Stimulated activated memory B cell treated with anti-CD40 and anti-IgM and Interleukin-4, amounts not matched to agents 10 μg/mL and 1 μg/mL and 100 μg/mL, for 72 hours (primary cell): ENCODE results near the gene LEMD1.

Experiments used
- ATAC-seq: fragments of 150-1000 bp; cut with Tn5 transposase; 2 replicates; pipeline ENCODE4 v1.10.0; 2021
- H3K27ac Mint-ChIP-seq: one replicate; pipeline ENCODE4 v1.8.0; 2022; ENCODE audit warnings: mild to moderate bottlenecking, mixed read lengths
- H3K27me3 Mint-ChIP-seq: one replicate; pipeline ENCODE4 v1.8.0; 2022; ENCODE audit warnings: mixed read lengths
- H3K36me3 Mint-ChIP-seq: one replicate; pipeline ENCODE4 v1.8.0; 2022; ENCODE audit warnings: mixed read lengths
- H3K4me1 Mint-ChIP-seq: one replicate; pipeline ENCODE4 v1.8.0; 2022; ENCODE audit warnings: mixed read lengths
- H3K4me3 Mint-ChIP-seq: one replicate; pipeline ENCODE4 v1.8.0; 2022; ENCODE audit warnings: mild to moderate bottlenecking, moderate library complexity, mixed read lengths
- H3K9me3 Mint-ChIP-seq: one replicate; pipeline ENCODE4 v1.8.0; 2022; ENCODE audit warnings: mixed read lengths

Gene LEMD1, protein sequence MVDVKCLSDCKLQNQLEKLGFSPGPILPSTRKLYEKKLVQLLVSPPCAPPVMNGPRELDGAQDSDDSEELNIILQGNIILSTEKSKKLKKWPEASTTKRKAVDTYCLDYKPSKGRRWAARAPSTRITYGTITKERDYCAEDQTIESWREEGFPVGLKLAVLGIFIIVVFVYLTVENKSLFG

DNA sequence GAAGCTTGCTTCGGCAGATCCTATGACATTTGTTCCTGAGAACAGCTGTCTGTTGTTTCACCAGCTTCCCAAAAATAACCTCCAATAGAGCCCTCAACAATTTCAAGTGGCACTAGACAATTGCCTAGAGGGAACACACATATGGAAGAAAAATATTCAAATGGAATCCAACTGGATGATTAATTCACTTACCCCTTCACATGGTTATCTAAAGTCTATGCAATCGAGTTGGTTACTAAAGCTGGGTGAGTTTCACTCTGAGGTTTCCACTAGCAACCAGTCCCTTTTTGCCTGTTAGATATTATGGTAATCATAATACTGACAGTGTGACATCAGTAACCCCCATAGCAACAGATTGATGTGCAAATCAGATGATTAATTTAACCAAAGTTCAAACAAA is at the start of gene LEMD1:
Gene LEMD1 (minus strand): TSS at position 259 of the 400 bp plus-strand sequence. CDS start 1,520 bp downstream, outside the sequence.
- Mint-ChIP-seq H3K27ac (no peak within 1 kb of the TSS), H3K4me3 (no peak within 1 kb of the TSS), H3K9me3 (no peaks in the 10 kb centered on the region), H3K36me3 (no peaks in the 10 kb centered on the region), H3K4me1 (peaks cover 6% of the 10 kb centered on the region), H3K27me3 (no peaks in the 10 kb centered on the region)
- no peak for ATAC-seq

DNA sequence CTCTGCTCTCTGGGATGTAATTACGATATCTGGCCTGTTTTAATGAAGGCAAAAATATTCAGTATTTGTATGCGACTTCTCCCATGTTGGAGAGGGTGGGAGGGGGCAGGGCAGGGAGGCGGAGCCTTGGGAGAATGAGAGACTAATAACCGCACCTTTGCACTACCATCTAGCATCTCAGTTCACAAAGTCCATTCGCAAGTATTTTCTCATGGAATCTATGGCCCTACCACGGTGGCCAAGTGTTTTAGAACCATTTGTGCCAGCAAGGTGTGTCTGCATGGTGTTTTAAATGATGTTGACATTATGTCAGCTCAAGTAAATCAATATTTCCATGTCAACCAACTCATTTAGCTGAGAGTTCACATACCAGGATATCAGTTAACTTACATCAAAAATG is 48.3 kb upstream of the LEMD1 start:
- peaks cover 69% of the 10 kb centered on the region for H3K27me3 Mint-ChIP-seq
- no peak for ATAC-seq
- no peak overlapping the region for H3K4me3 Mint-ChIP-seq
- H3K9me3 Mint-ChIP-seq = peaks cover 11% of the 10 kb centered on the region
- H3K4me1 Mint-ChIP-seq = peaks cover 10% of the 10 kb centered on the region
- peaks cover 7% of the 10 kb centered on the region for H3K36me3 Mint-ChIP-seq
- H3K27ac Mint-ChIP-seq = no peak overlapping the region

DNA sequence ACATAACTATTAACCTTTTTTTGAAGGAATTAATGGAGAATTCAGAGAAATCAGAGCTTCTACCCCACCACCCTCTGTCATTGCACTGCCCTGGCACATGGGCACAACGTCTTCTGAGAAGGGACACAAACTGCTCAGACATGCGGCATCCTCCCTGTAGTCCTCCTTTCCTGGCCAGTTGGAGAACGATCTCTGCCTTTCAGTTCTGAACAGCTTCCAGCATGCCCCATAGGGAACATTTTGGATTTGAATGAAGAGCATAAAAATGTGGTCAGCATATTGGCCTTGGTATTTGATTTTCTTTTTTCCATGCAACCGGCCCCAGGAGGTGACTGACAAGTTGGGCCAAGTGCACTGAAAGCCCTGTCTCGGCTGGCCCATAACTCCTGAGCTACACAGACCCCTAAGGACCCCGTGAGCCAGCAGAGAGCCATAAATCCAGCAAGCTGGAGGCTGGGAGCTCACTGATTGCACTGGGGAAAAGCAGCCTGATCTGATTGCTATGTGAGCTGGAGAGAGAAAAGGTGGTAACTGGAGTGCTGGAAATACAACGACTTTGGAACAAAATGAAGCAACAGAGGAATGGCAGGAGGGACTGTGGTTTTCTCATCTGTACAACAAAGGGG is 44.9 kb upstream of the LEMD1 start:
- Mint-ChIP-seq H3K4me3 (no peak overlapping the region), H3K4me1 (no peaks in the 10 kb centered on the region), H3K27me3 (peaks cover 36% of the 10 kb centered on the region), H3K36me3 (no peaks in the 10 kb centered on the region), H3K9me3 (no peaks in the 10 kb centered on the region), H3K27ac (no peak overlapping the region)
- no peak for ATAC-seq

DNA sequence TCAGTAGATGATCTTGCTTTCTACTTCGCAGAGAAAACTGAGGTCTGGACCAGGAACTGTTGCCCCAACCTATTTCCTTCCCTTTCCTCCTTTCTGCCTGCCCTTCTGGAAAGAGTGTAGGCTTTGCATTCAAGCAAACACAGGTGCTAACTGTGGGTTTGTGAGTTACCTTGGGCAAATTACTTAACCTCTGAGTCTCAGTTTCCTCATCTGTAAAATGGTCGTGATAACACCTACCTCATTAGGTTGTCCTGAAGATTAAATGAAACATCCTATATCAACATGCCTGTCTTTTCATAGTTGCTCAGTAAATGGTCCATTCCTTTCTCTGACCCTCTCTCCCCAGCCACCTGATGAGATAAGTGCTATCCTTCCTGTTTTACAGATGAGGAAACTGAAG is 43.5 kb upstream of the LEMD1 start:
- Mint-ChIP-seq H3K4me3 (no peak overlapping the region), H3K36me3 (no peaks in the 10 kb centered on the region), H3K27me3 (peaks cover 33% of the 10 kb centered on the region), H3K4me1 (no peaks in the 10 kb centered on the region), H3K9me3 (no peaks in the 10 kb centered on the region), H3K27ac (no peak overlapping the region)
- no peak for ATAC-seq

DNA sequence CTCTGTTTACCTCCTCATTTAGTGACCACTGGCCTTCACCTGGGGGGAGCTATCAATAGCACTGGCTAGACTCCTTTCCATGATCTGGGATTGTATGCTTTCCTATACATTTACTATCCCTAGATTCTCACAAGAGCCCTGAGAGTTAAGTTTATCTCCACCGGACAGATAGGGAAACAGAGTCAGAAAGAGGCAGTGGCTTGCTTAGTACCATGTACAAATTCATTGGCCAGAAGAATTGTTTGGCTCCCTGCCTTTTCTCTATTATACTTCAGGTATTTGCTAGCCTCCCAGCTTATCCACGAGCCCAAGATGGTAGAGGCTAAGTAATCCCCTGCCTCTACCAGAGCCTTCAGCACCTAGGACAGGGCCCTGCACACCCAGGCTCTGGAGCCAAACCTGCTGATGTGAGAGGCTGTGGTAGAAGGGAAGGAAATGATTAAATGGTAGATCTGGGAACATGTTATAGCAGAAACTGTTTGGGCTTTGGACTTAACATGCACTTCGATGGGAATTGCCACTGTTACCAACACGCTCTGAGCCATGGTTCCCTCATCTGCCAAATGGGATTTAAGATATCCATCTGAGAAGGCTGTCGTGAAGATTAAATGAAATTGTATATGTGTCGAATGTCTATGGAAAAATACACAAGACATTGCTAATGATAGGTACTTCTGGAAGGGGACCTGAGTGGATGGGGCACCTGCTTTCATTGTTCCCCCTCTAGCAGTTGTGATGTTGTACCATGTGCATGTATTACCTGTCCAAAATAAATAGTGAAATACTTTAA is 37.1 kb upstream of the LEMD1 start:
- Mint-ChIP-seq H3K4me3 (no peak overlapping the region), H3K9me3 (no peaks in the 10 kb centered on the region), H3K4me1 (peaks cover 12% of the 10 kb centered on the region), H3K27me3 (peaks cover 63% of the 10 kb centered on the region), H3K27ac (no peak overlapping the region), H3K36me3 (no peaks in the 10 kb centered on the region)
- no peak for ATAC-seq

DNA sequence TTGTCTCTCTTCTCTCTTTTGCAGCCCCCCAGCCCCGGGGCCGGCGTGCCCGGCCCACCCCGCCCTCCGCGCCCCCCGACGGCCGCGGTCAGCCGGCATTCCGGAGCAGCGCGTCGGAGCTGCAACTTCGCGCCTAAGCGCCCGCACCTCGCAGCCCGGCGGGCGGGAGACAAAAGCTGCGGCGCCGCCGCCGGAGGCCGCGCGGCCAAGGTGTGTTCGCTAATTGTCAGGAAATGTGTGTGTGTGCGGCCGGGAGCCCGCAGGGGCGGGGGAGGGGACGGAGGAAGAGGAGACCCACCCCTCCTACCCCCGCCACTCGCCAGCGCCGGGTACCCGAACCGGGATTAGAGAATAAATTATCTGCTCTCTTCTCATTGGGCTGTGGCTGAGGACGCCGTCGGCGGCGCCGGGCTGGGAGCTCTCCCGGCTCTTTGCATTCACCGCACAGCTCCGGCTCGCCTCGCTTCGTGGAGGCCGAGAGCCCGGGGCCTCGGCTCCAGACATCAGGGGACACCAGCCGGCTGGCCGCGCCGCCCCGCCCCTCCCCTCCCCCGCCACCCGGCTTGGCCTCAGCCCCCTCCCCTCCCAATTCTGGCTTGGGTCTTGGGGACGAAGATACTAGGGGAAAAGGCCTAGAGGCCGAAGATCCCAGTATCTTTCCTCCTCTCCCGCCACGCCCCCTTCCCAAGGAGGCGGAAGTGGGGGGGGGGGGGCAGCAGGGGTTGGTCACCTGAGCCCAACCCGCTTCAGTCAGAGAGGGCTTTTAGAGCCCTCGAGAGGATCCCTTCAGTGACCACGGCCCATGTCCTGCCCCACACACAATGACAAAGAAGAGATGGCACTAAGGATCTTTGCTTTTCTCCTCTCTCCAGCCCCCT is 35.3 kb upstream of the LEMD1 start:
- peak overlapping the region; percentile 74 for H3K4me3 Mint-ChIP-seq
- peaks cover 12% of the 10 kb centered on the region for H3K4me1 Mint-ChIP-seq
- ATAC-seq = no peak
- H3K27me3 Mint-ChIP-seq = peaks cover 81% of the 10 kb centered on the region
- no peaks in the 10 kb centered on the region for H3K36me3 Mint-ChIP-seq
- no peaks in the 10 kb centered on the region for H3K9me3 Mint-ChIP-seq
- no peak overlapping the region for H3K27ac Mint-ChIP-seq

DNA sequence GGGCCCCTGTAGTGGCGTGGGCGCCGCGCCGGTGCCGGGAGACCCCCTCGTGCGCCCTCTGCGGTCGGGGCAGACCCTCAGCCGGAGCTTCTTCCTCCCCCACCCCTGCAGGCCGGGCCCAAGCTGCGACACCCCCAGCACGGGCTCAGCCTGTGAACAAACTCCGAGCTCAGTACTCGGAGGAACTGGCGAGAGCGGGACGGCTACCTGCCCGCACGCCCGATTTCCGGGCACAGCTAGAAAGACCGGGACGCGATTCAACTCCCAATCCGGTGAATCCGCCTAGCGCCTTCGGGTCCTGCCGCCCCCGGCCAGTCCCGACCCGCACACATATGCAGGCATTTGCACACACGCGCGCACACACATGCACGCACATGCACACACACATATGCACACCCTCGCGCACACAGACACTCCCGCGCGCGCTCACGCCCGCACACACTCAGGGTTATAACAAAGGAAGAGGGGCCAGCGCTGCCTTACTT is 34.6 kb upstream of the LEMD1 start:
- ATAC-seq = no peak
- peaks cover 88% of the 10 kb centered on the region for H3K27me3 Mint-ChIP-seq

DNA sequence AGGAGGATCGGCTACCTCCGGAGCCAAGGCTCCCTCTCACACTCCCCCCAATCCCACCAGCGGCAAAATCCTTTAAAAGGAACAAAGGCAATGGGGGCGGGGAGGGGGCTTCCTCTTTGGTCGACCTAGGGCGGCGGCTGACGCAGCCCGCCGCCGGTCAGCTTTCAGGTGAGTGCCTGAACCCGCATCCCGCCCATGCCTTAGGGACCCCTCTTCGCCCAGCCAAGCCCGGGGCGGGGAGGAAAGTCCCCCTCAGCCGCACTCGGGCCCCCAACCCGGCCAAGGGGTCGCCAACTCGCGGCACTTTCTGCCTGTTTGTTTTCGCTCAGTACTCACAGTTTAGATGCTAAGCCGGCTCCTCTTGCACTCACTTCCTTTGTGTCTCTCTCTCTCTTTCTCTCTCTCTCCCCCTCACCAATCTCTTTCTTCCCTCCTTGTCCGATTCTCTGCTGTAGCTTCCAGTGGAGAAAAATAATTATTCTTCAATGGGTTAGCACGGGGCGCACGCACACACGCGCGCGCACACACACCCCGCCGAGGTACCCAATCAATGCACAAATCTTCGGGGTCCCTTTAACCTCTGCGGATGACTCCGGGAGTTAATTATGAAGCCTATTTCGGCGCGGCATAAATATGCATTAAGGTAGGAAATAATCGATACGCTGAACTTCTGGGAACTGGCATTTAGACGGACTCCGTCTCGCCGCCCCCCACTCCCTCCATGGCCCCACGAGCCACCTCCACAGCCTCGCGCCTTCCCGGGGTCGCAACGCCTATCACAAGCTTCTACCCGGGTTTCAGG is 33.9 kb upstream of the LEMD1 start, which contains the start of gene BLACAT1:
Gene BLACAT1 (minus strand): TSS at position 465 of the 802 bp plus-strand sequence.
- H3K4me3 Mint-ChIP-seq = peak within 1 kb of the TSS; percentile 74
- H3K9me3 Mint-ChIP-seq = no peaks in the 10 kb centered on the region
- peaks cover 95% of the 10 kb centered on the region for H3K27me3 Mint-ChIP-seq
- peaks cover 12% of the 10 kb centered on the region for H3K4me1 Mint-ChIP-seq
- no peak within 1 kb of the TSS for H3K27ac Mint-ChIP-seq
- ATAC-seq = no peak
- H3K36me3 Mint-ChIP-seq = no peaks in the 10 kb centered on the region

More for the DNA sequence above, 34.6 kb upstream of the LEMD1 start:
- Mint-ChIP-seq H3K27ac (no peak overlapping the region), H3K9me3 (no peaks in the 10 kb centered on the region), H3K36me3 (no peaks in the 10 kb centered on the region), H3K4me1 (peaks cover 12% of the 10 kb centered on the region), H3K4me3 (peak overlapping the region; percentile 74)

DNA sequence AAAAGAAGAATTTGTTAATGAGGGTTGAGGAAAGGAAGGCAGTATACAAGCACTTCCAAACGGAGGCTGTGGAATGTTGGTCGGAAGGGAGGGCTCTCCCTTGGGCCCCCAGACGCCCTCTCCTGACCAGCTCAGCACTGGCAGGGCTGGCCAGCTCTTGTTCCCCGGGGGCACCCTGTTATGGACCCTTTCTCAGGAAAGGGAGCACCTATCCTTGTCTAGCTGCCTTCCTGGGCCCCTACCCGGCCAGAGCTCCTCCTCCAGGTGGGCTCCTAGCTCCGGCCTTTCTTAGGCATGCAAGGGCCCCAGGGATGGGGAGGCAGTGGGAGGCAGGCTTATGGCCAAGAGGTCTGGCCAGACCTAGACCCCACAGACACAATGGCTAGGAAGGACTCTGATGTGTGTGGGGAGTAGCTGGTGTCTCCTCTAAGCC is 33.1 kb upstream of the LEMD1 start:
- ATAC-seq = no peak
- H3K4me3 Mint-ChIP-seq = no peak overlapping the region
- peaks cover 95% of the 10 kb centered on the region for H3K27me3 Mint-ChIP-seq
- H3K9me3 Mint-ChIP-seq = no peaks in the 10 kb centered on the region
- H3K36me3 Mint-ChIP-seq = no peaks in the 10 kb centered on the region
- no peak overlapping the region for H3K27ac Mint-ChIP-seq
- peaks cover 12% of the 10 kb centered on the region for H3K4me1 Mint-ChIP-seq

DNA sequence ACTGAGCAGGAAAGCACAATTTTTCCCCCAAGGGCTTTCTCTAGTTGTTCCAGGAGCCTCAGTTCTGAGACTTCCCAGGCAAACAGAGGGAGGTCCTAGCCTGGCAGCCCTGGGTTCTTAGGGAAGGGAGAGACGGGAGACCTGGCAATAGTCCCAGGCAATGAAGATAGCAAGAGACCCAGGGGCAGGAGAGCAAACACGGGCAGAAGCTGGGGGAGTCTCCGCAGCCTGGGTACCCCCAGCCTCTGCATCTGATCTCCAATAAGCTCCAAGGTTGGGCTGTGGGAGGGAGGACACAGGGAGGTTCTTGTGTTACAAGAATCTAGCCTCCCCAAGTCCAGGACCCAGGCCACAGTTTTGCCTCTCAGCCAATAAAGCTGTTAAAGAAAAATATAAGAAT is 31.6 kb upstream of the LEMD1 start:
- H3K9me3 Mint-ChIP-seq = no peaks in the 10 kb centered on the region
- H3K4me1 Mint-ChIP-seq = peaks cover 18% of the 10 kb centered on the region
- ATAC-seq = no peak
- no peak overlapping the region for H3K4me3 Mint-ChIP-seq
- no peak overlapping the region for H3K27ac Mint-ChIP-seq
- no peaks in the 10 kb centered on the region for H3K36me3 Mint-ChIP-seq
- peaks cover 82% of the 10 kb centered on the region for H3K27me3 Mint-ChIP-seq

DNA sequence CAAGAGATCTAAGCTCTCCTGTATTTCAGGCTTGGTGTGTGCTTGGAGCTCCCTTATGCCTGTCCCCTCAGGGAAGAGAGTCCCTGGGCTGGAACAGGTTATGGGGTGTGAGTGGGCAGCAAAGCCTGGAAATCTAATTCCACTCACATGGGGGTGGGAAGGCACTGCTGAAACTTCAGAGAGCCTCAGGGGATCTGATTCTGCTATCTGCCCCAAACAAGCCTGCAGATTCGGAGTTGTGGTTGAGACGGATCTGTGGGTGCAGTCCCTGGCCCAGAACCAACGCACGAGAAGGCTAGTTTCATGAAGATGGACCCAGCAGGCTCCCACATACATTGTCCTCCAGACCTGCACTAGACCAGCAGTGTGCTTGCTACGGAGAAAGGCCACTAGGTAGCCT is 31.1 kb upstream of the LEMD1 start:
- peaks cover 77% of the 10 kb centered on the region for H3K27me3 Mint-ChIP-seq
- H3K4me1 Mint-ChIP-seq = peaks cover 18% of the 10 kb centered on the region
- H3K27ac Mint-ChIP-seq = no peak overlapping the region
- no peaks in the 10 kb centered on the region for H3K36me3 Mint-ChIP-seq
- H3K9me3 Mint-ChIP-seq = no peaks in the 10 kb centered on the region
- H3K4me3 Mint-ChIP-seq = no peak overlapping the region
- no peak for ATAC-seq

DNA sequence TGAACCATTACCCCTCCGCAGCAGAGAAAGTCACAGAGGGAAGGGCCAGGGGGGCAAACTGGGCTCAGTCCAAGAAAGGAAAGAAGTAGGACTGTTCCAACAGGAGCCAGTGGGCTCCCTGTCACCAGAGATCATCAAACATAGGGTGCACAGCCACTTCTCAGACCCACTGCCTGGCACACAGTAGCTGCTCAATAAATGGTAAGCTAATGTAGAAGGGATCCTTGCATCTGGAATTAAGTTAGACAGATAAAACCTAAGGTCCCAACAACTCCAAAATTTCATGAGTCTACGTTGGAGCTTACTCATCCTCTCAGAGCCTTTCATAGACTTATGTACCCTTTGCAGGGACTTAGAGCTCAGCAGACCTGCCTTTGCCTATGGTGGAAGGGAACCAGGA is 30.5 kb upstream of the LEMD1 start:
- Mint-ChIP-seq H3K27ac (no peak overlapping the region), H3K36me3 (no peaks in the 10 kb centered on the region), H3K4me3 (no peak overlapping the region), H3K4me1 (peaks cover 18% of the 10 kb centered on the region), H3K9me3 (no peaks in the 10 kb centered on the region), H3K27me3 (peaks cover 71% of the 10 kb centered on the region)
- ATAC-seq = no peak

DNA sequence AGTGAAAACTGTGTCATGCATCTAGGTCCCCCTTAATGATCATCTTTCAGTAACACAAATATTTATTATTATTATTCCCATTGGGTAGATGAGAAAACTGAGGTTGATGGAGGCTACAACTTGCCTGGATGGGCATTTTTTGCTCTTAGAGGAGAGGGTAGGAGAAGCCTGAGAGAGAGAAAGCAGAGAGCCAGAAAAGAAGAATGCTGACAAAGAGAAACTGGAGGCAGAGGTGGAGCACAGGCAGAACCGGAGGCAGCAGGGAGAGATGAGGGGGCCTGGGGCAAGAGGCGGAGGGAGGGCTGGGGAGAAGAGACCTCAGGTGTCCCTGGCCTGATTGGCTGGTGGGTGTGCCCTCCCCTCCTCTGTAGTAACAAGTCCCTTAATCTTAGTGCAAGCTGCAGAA is 29.9 kb upstream of the LEMD1 start:
- peaks cover 66% of the 10 kb centered on the region for H3K27me3 Mint-ChIP-seq
- H3K4me3 Mint-ChIP-seq = no peak overlapping the region

DNA sequence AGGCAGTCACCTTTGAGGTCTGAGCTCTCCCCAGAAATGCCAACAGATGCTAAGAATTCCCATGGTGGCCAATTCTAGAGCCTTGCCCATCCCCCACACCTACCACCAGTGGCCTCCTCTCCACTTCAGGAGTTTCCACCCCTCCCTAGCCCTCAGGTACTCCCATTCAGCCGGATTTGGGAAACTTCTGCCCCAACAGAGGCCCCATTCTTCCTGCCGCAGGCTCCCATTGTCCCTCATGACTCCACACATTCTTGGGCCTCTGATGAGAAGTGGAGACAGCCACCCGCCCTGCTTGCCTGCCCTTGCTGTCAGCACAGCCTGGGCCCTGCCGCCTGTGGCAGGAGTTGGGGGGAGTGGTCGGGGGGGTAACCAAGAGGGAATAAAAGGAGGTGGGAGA is 29.3 kb upstream of the LEMD1 start:
- Mint-ChIP-seq H3K4me1 (peaks cover 13% of the 10 kb centered on the region), H3K4me3 (no peak overlapping the region), H3K36me3 (no peaks in the 10 kb centered on the region), H3K27ac (no peak overlapping the region), H3K9me3 (no peaks in the 10 kb centered on the region), H3K27me3 (peaks cover 61% of the 10 kb centered on the region)
- no peak for ATAC-seq

More for the DNA sequence above, 29.9 kb upstream of the LEMD1 start:
- ATAC-seq = no peak
- no peaks in the 10 kb centered on the region for H3K9me3 Mint-ChIP-seq
- no peaks in the 10 kb centered on the region for H3K36me3 Mint-ChIP-seq
- H3K4me1 Mint-ChIP-seq = peaks cover 18% of the 10 kb centered on the region
- no peak overlapping the region for H3K27ac Mint-ChIP-seq
